ENCODE results near the gene SH3BP2. TPM values are rescaled to one million over a fixed set of nuclear protein-coding genes. Genes with fewer than 3 reads are reported as not detected.

SH3BP2 gene
- total and polyA plus RNA-seq, 10 donors, result 42.0 to 295 (median 237) TPM

DNA sequence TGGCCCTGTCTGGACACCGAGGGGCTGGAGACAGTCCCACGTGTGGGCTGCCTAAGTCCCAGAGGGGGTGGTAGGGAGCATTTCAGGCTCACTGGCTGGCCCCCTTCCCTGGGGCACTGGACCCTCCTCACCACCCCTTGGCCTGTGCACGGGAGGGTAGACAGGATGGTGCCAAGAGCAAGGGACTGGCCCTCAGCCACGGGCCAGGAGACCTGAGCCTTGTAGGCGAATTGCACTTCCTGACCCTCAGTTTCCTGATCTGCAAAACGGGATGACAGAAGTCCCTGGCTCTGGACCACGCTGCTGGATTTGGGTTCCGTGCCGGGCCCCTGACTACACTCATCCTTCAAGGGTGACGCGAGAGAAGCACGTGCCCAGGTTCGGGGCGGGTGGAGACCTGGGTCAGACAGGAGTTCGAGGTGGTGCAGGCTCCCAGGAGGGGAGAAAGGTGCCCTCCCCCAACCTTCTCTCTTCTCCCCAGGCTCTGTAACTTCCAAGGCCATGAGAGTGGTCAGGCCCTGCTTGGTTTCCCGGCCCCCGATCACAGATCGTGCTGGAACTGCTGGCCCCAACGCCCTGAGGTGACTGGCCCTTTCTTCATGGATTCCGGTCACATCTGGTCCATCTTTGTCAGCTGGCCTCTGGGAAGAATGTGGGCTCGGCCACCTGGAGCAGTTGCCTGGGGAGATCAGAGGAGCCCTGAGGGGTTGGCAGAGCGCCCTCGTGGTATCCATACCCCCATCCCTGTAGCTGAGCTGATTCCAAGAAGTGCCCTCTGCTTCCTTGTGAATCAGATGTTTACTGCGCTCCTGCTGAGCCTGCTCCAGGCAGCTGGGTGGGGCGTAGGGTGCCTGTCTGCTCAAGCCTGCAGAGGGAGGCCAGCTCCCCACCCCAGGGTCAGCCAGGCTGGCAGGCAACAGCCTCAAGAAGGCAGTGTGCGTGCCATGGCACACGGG lies 3.3 kb downstream of the SH3BP2 start:
- H3K9me3 ChIP-seq, result no peaks in the 10 kb centered on the region
- H3K4me3 ChIP-seq, result peak overlapping the region in 1 of 8 donors; percentile 74
- intact Hi-C loops (cut with DNase I; ENCODE audit: low total_unique reads), result no loop called here
- TF ChIP-seq POLR2AphosphoS5 (IDR thresholded peaks at IDR 0.05), result peak in 2 of 3 donors; percentile 36 to 66
- TF ChIP-seq, protein P1, sequence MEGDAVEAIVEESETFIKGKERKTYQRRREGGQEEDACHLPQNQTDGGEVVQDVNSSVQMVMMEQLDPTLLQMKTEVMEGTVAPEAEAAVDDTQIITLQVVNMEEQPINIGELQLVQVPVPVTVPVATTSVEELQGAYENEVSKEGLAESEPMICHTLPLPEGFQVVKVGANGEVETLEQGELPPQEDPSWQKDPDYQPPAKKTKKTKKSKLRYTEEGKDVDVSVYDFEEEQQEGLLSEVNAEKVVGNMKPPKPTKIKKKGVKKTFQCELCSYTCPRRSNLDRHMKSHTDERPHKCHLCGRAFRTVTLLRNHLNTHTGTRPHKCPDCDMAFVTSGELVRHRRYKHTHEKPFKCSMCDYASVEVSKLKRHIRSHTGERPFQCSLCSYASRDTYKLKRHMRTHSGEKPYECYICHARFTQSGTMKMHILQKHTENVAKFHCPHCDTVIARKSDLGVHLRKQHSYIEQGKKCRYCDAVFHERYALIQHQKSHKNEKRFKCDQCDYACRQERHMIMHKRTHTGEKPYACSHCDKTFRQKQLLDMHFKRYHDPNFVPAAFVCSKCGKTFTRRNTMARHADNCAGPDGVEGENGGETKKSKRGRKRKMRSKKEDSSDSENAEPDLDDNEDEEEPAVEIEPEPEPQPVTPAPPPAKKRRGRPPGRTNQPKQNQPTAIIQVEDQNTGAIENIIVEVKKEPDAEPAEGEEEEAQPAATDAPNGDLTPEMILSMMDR (IDR thresholded peaks at IDR 0.05 in 8 of 11, conservative IDR thresholded peaks at IDR 0.05 in 3 of 11), result no peak
- peaks cover 0 to 26% (median 0%) of the 10 kb centered on the region in 6 donors for H3K36me3 ChIP-seq
- peak overlapping the region; percentile 77 to 98 (median 88) for H3K27ac ChIP-seq
- H3K4me1 ChIP-seq, result peaks cover 77 to 97% (median 94%) of the 10 kb centered on the region in 6 donors
- no peaks in the 10 kb centered on the region for H3K27me3 ChIP-seq (replicated peaks in 1 of 7)
- peak; percentile 83 for DNase-seq
- 62 to 82% (median 65%) methylated on average over 11 to 27 of the region's 27 CpGs for WGBS, 5 donors

DNA sequence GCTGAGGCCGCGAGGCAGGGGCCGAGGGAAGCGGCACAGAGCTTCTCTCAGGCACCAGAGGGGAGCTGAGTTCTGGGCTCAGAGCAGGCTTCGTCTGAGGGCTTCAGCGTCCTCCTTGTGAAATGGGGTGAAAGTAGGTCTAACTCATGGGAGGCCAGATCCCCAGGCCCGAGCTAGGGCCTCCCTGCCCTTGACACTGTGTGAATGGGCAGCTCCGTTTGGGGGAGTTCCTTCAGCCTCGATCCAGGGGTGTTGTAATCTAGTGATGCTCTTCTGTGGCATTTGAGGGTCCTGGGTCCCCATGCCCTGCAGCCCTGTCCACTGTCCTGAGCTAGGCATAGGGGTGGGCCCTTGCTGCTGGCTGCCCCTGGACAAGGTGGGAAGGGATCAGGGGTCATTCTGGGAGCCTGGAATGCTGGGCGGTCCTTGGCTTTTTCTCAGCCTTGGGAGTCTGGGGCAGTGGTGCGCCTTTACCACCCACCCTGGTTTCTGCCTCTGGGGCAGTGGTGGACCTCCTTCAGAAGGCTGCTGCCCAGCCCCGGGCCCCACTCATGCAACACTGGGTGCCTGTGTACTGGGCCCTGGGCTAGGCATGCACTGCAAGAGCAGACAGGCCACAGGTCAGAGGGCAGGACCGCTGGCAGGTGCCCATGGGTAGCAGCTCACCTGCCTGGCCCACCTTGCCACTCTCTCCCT lies 4.1 kb downstream of the SH3BP2 start:
- DNase-seq, result peak; percentile 76
- Histone ChIP-seq H3K27ac (peak overlapping the region; percentile 79 to 98 (median 88)), H3K27me3 (replicated peaks in 1 of 7) (no peaks in the 10 kb centered on the region), H3K4me3 (peak overlapping the region in 3 of 8 donors; percentile 49 to 67 (median 50)), H3K9me3 (no peaks in the 10 kb centered on the region), H3K4me1 (peaks cover 82 to 97% (median 94%) of the 10 kb centered on the region in 6 donors), H3K36me3 (peaks cover 0 to 26% (median 0%) of the 10 kb centered on the region in 6 donors)
- intact Hi-C loops (cut with DNase I; ENCODE audit: low total_unique reads), result no loop called here
- 75 to 89% (median 81%) methylated on average over 8 to 13 of the region's 13 CpGs for WGBS, 5 donors
- TF ChIP-seq POLR2A (IDR thresholded peaks at IDR 0.05) (no peak), POLR2AphosphoS5 (IDR thresholded peaks at IDR 0.05) (no peak)
- TF ChIP-seq, protein P1 (IDR thresholded peaks at IDR 0.05 in 8 of 11, conservative IDR thresholded peaks at IDR 0.05 in 3 of 11), result no peak

DNA sequence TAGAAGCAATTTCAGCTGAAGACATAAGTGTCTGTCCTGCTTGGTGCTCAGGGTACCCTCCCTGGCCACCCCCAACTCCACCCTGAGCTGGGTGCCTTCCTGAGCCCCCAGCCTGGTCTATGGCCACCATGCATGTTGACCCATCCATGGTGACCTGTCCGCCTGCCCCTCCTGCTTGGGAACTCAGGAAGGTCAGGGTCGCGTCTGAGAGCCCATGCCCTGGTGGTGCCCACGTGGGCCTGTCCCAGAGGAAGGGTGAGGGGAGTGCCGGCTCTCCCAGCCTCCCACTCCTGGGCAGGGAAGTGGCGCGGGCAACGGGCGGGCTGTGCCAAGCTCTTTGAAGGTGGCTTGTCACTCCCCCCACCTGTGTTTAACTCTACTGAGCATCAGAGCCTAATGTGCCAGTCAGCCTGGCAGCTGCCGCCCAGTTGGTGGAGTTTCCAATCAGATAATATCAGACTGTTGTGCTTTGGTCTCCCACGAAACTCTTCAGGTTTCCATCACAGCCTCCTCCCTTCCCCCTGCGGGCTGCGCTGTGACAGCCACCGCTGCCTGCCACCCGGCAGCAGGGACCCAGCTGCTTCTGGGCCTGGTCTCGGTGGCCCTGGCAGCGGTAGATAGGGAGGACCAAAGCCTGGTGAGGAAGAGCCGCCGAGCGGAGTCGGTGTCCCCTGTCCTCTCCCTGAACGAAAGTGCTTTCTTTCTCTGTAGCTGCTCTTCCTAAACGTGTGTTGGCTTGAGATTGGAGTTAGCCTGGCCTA lies 4.8 kb downstream of the SH3BP2 start:
- Histone ChIP-seq H3K36me3 (peaks cover 0 to 29% (median 0%) of the 10 kb centered on the region in 6 donors), H3K9me3 (no peaks in the 10 kb centered on the region), H3K27ac (peak overlapping the region; percentile 79 to 98 (median 88)), H3K27me3 (replicated peaks in 1 of 7) (no peaks in the 10 kb centered on the region), H3K4me1 (peaks cover 81 to 97% (median 91%) of the 10 kb centered on the region in 6 donors), H3K4me3 (peak overlapping the region in 5 of 8 donors; percentile 29 to 67 (median 49))
- intact Hi-C loops (cut with DNase I; ENCODE audit: low total_unique reads), result no loop called here
- WGBS, 5 donors, result 29 to 42% (median 31%) methylated on average over 18 to 23 of the region's 23 CpGs
- TF ChIP-seq POLR2A (IDR thresholded peaks at IDR 0.05), result no peak
- TF ChIP-seq, protein P1 (IDR thresholded peaks at IDR 0.05 in 8 of 11, conservative IDR thresholded peaks at IDR 0.05 in 3 of 11), result no peak
- TF ChIP-seq POLR2AphosphoS5 (IDR thresholded peaks at IDR 0.05), result peak in 1 of 3 donors; percentile 48
- DNase-seq, result peak; percentile 86
